ENCODE results near the gene MEG3.

GRCh38 chr14:100893228-100893601, 67.3 kb downstream of the MEG3 start:
- TF ChIP-seq POLR2A (IDR thresholded peaks at IDR 0.05; ENCODE audit: control extremely low read depth in 1 of 2, low read depth in 2 of 2, low read length in 2 of 2) (no peak), JUND (IDR thresholded peaks at IDR 0.05; ENCODE audit: low read length) (no peak), CTCF (IDR thresholded peaks at IDR 0.05; ENCODE audit: control extremely low read depth in 1 of 3, insufficient read depth in 1 of 3, low read depth in 1 of 3, low read length in 3 of 3) (no peak), YY1 (IDR thresholded peaks at IDR 0.05; ENCODE audit: low read depth, low read length) (no peak)

Data from H1 (cell line).